GM12891 (cell line): ENCODE measurements around the gene DISP1.

Experiments
- PAX5 ChIP-seq: IDR thresholded peaks from 2 replicates; pipeline ENCODE4 v1.6.1; 2011; ENCODE audit warnings: low read length, moderate library complexity, mild to moderate bottlenecking; ENCODE audit not compliant: insufficient read depth, severe bottlenecking
- POLR2A ChIP-seq: IDR thresholded peaks from 2 replicates; pipeline ENCODE4 v1.6.1; 2011; ENCODE audit warnings: low read depth, low read length, control low read depth
- POLR2AphosphoS5 ChIP-seq: IDR thresholded peaks from 2 replicates; pipeline ENCODE4 v1.6.1; 2011; ENCODE audit warnings: low read depth, low read length, control low read depth
- POU2F2 ChIP-seq: IDR thresholded peaks from 2 replicates; pipeline ENCODE4 v1.6.1; 2011; ENCODE audit warnings: low read depth, mild to moderate bottlenecking, control low read depth, low read length, moderate library complexity
- SPI1 ChIP-seq: IDR thresholded peaks from 2 replicates; pipeline ENCODE4 v1.6.1; 2011; ENCODE audit warnings: low read depth, low read length, control low read depth
- TAF1 ChIP-seq: IDR thresholded peaks from 2 replicates; pipeline ENCODE4 v1.6.1; 2011; ENCODE audit warnings: low read depth, low read length, control low read depth

DNA sequence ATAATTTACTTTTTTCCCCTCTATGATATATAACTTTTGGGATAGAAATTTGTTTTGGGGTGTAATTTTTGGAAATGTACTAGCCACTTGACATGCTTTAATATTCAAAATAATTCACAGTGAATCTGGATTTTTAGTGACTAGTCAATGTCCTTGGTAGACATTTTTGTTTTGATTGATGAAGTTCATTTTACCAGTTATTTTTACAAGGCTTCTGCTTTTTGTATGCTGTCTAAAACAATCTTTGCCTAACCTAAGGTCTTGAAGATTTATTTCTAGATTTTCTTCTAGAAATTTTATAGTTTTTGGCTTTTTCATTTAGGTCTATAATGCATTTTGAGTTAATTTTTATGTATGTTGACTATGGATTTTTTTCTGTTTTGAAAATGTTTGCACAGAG lies 30.9 kb downstream of the DISP1 start:
- no peak for TF ChIP-seq POLR2A
- TF ChIP-seq POLR2AphosphoS5: no peak
- no peak for TF ChIP-seq PAX5
- TF ChIP-seq TAF1: no peak
- no peak for TF ChIP-seq SPI1
- no peak for TF ChIP-seq POU2F2
